ENCODE measurements around the gene ANKRD9.

- TF ChIP-seq CTCF (IDR thresholded peaks at IDR 0.05; ENCODE audit: insufficient read depth, low read length, poor library complexity, severe bottlenecking) (no peak), EZH2phosphoT487 (conservative IDR thresholded peaks at IDR 0.05; ENCODE audit: low read length) (no peak)
Measured at GRCh38 chr14:102528431-102529170, 19.0 kb upstream of the ANKRD9 start.

Data from SU-DHL-6 (cell line).